Right renal pelvis (tissue), 4 donors: Measurements from ENCODE around the gene ANO2. TPM values are rescaled to one million over a fixed set of nuclear protein-coding genes. Genes with fewer than 3 reads are reported as not detected.

Source experiments
- polyA plus RNA-seq, 4 donors: library from polyadenylated mRNA; unstranded; fragments of 120-200 nt; gene quantifications; one replicate each; pipeline ENCODE4 v1.2.1, GENCODE V29; 2013; ENCODE audit not compliant: insufficient read length in 4 of 4

ANO2 gene
- polyA plus RNA-seq, 4 donors = 3.0 to 4.6 (median 3.9) TPM

Other genes with a start within 250 kb of the ANO2 start
- 10 to 100 TPM; 10.1 to 16.9 (median 13.2) TPM for gene VWF, start 179.4 kb upstream of the ANO2 start, polyA plus RNA-seq